ENCODE data around the gene KRT74.

The KRT74 gene

DNA sequence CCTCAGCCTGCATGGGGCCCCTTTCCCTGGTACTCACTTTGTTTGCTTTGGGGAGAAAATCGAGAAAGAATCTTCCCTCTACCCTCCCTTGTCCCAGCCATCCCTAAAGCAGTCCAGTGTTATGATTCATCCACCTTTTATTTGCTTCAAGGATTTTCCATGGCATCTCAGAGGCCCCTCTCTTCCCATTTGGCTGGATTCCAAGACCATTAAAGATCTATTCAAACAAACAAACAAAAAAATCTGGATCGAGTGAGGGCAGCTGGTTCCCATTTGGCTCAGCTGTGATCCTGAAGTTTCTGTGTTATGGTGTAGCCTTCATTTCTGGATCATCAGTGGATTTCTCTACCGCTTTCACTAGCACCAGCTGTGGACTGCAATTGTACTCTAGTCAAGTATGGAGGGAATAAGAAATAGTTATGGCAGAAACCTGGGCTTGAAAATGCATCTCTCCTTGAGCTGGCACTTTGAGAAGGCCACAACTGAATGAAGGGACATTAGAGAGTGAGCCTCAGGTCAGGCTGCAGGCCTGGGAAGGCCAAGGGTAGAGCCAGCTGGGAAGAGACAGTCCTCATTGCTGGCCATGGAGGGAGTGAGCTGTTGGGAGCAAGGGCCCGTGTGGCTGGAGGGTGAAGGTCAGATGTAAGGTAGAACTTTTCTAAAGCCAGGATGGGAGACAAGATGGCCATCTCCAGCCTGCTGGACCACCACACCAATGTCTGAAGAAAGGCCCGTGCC lies 34.4 kb downstream of the KRT74 start:
- Histone ChIP-seq H3K79me2 (ENCODE audit: insufficient read depth, low read length) (no peaks in the 10 kb centered on the region), H2AFZ (ENCODE audit: low read depth, low read length, severe bottlenecking) (no peak overlapping the region), H3K27ac (ENCODE audit: low read depth, low read length) (no peak overlapping the region), H3K9me3 (ENCODE audit: insufficient read depth, low read length) (no peaks in the 10 kb centered on the region), H3F3A (ENCODE audit: insufficient read depth) (no peaks in the 10 kb centered on the region), H3K27me3 (ENCODE audit: low read length) (no peaks in the 10 kb centered on the region), H3K9ac (ENCODE audit: low read length) (no peak overlapping the region), H3K36me3 (ENCODE audit: low read length) (no peaks in the 10 kb centered on the region), H3K4me2 (ENCODE audit: low read depth, low read length, poor library complexity, severe bottlenecking) (no peak overlapping the region), H3K4me3 (ENCODE audit: insufficient read depth, low read length, poor library complexity, severe bottlenecking) (no peak overlapping the region), H4K20me1 (ENCODE audit: low read depth, low read length) (no peaks in the 10 kb centered on the region), H3K9me2 (replicated peaks; ENCODE audit: insufficient read depth, low read length) (no peaks in the 10 kb centered on the region)
- no peak for TF ChIP-seq EZH2phosphoT487 (conservative IDR thresholded peaks at IDR 0.05; ENCODE audit: low read length)
- no peak for TF ChIP-seq CTCF (IDR thresholded peaks at IDR 0.05; ENCODE audit: insufficient read depth, low read length, poor library complexity, severe bottlenecking)

DNA sequence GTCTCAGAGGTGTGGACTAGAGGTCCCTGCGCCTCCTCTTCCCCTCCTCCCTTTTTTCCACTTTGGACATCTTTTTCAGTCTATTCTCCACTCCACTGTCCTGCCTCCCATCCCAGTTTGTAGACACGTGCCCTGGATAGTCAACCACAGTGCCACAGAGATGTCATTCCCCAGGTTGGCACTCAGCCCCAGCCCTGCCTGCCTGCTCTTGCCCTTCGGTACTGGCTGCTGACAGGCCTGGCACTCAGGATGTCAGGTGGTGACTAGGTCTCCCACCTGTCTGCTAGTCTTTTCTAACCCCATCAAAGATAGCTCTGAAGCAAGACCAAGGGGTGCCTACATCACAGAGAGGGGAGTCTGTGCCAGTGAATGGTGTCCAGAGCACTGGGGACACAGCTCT lies 36.5 kb downstream of the KRT74 start:
- H3K4me2 ChIP-seq (ENCODE audit: low read depth, low read length, poor library complexity, severe bottlenecking), result no peak overlapping the region
- no peak overlapping the region for H2AFZ ChIP-seq (ENCODE audit: low read depth, low read length, severe bottlenecking)
- H3K27me3 ChIP-seq (ENCODE audit: low read length), result no peaks in the 10 kb centered on the region
- no peaks in the 10 kb centered on the region for H3K36me3 ChIP-seq (ENCODE audit: low read length)
- no peak overlapping the region for H3K4me3 ChIP-seq (ENCODE audit: insufficient read depth, low read length, poor library complexity, severe bottlenecking)
- no peaks in the 10 kb centered on the region for H3F3A ChIP-seq (ENCODE audit: insufficient read depth)
- TF ChIP-seq CTCF (IDR thresholded peaks at IDR 0.05; ENCODE audit: insufficient read depth, low read length, poor library complexity, severe bottlenecking) (no peak), EZH2phosphoT487 (conservative IDR thresholded peaks at IDR 0.05; ENCODE audit: low read length) (no peak)
- no peaks in the 10 kb centered on the region for H3K9me2 ChIP-seq (replicated peaks; ENCODE audit: insufficient read depth, low read length)
- H3K79me2 ChIP-seq (ENCODE audit: insufficient read depth, low read length), result no peaks in the 10 kb centered on the region
- no peak overlapping the region for H3K27ac ChIP-seq (ENCODE audit: low read depth, low read length)
- no peaks in the 10 kb centered on the region for H3K9me3 ChIP-seq (ENCODE audit: insufficient read depth, low read length)
- no peaks in the 10 kb centered on the region for H4K20me1 ChIP-seq (ENCODE audit: low read depth, low read length)
- no peak overlapping the region for H3K9ac ChIP-seq (ENCODE audit: low read length)

GRCh38 chr12:52535574-52535973 lies 38.1 kb downstream of the KRT74 start:
- no peak overlapping the region for H2AFZ ChIP-seq (ENCODE audit: low read depth, low read length, severe bottlenecking)
- no peaks in the 10 kb centered on the region for H4K20me1 ChIP-seq (ENCODE audit: low read depth, low read length)
- H3K4me2 ChIP-seq (ENCODE audit: low read depth, low read length, poor library complexity, severe bottlenecking), result no peak overlapping the region
- H3K9me2 ChIP-seq (replicated peaks; ENCODE audit: insufficient read depth, low read length), result no peaks in the 10 kb centered on the region
- TF ChIP-seq EZH2phosphoT487 (conservative IDR thresholded peaks at IDR 0.05; ENCODE audit: low read length), result no peak
- TF ChIP-seq CTCF (IDR thresholded peaks at IDR 0.05; ENCODE audit: insufficient read depth, low read length, poor library complexity, severe bottlenecking), result no peak
- no peaks in the 10 kb centered on the region for H3K79me2 ChIP-seq (ENCODE audit: insufficient read depth, low read length)
- no peak overlapping the region for H3K9ac ChIP-seq (ENCODE audit: low read length)
- no peaks in the 10 kb centered on the region for H3K9me3 ChIP-seq (ENCODE audit: insufficient read depth, low read length)
- no peaks in the 10 kb centered on the region for H3K27me3 ChIP-seq (ENCODE audit: low read length)
- H3K4me3 ChIP-seq (ENCODE audit: insufficient read depth, low read length, poor library complexity, severe bottlenecking), result no peak overlapping the region
- H3K27ac ChIP-seq (ENCODE audit: low read depth, low read length), result no peak overlapping the region
- no peaks in the 10 kb centered on the region for H3F3A ChIP-seq (ENCODE audit: insufficient read depth)
- H3K36me3 ChIP-seq (ENCODE audit: low read length), result no peaks in the 10 kb centered on the region
